SK-N-DZ (cell line): ENCODE data around the gene LRRC17.
"Not testable (repeated sequence)": the region's sequence is repeated elsewhere in the genome, so short reads cannot be mapped to it uniquely, and the experiment has no call there.

Source experiments
- DNase-seq: peaks from one replicate; pipeline ENCODE4 v3.0.0-alpha.2; 2015; ENCODE audit warnings: low spot score

LRRC17 gene

GRCh38 chr7:102942868-102943267 lies 30.1 kb downstream of the LRRC17 start:
- DNase-seq, result no peak

GRCh38 chr7:102943423-102944169 lies 30.8 kb downstream of the LRRC17 start:
- no peak for DNase-seq

- no peak for DNase-seq
These were observed 31.4 kb downstream of the LRRC17 start for GRCh38 chr7:102944241-102944640.

- DNase-seq, result no peak
These were observed 39.0 kb downstream of the LRRC17 start for GRCh38 chr7:102951839-102952238.

GRCh38 chr7:102953406-102953805 lies 40.6 kb downstream of the LRRC17 start:
- no peak for DNase-seq

- DNase-seq, result not testable (repeated sequence)
These were observed 41.6 kb downstream of the LRRC17 start for GRCh38 chr7:102954359-102954758.

GRCh38 chr7:102958004-102958403 lies 45.2 kb downstream of the LRRC17 start:
- DNase-seq, result not testable (repeated sequence)

GRCh38 chr7:102961993-102962392 lies 49.2 kb downstream of the LRRC17 start:
- DNase-seq, result not testable (repeated sequence)

GRCh38 chr7:102966465-102966864 lies 53.7 kb downstream of the LRRC17 start:
- DNase-seq, result no peak

GRCh38 chr7:102967798-102968197 lies 55.0 kb downstream of the LRRC17 start:
- DNase-seq, result no peak

- no peak for DNase-seq
These were observed 60.4 kb downstream of the LRRC17 start for GRCh38 chr7:102973096-102973802.

GRCh38 chr7:102974366-102975236 lies 61.8 kb downstream of the LRRC17 start:
- no peak for DNase-seq

- DNase-seq, result no peak
These were observed 63.1 kb downstream of the LRRC17 start for GRCh38 chr7:102975854-102976253.

- DNase-seq, result no peak
These were observed 63.7 kb downstream of the LRRC17 start for GRCh38 chr7:102976493-102976892.

- not testable (repeated sequence) for DNase-seq
These were observed 64.8 kb downstream of the LRRC17 start for GRCh38 chr7:102977586-102977985.

GRCh38 chr7:102978284-102978683 lies 65.5 kb downstream of the LRRC17 start:
- DNase-seq, result no peak

GRCh38 chr7:102979670-102980069 lies 66.9 kb downstream of the LRRC17 start:
- no peak for DNase-seq

GRCh38 chr7:102981451-102981850 lies 68.7 kb downstream of the LRRC17 start:
- no peak for DNase-seq

GRCh38 chr7:102982235-102982634 lies 69.4 kb downstream of the LRRC17 start:
- no peak for DNase-seq

- no peak for DNase-seq
These were observed 70.8 kb downstream of the LRRC17 start for GRCh38 chr7:102983602-102984001.

- DNase-seq, result no peak
These were observed 72.5 kb downstream of the LRRC17 start for GRCh38 chr7:102985176-102985783.

- no peak for DNase-seq
These were observed 75.3 kb downstream of the LRRC17 start for GRCh38 chr7:102988088-102988487.
